Endodermal cell (in vitro differentiated cells): ENCODE results near the gene SCRT2. TPM values are rescaled to one million over a fixed set of nuclear protein-coding genes. Genes with fewer than 3 reads are reported as not detected.

Source experiments
- DNase-seq: peaks from one replicate; pipeline ENCODE4 v3.0.0-alpha.2; 2017
- H3K27ac ChIP-seq: 2 replicates; pipeline ENCODE4 v1.5.1; 2013; ENCODE audit warnings: mild to moderate bottlenecking, low read depth, low read length, moderate library complexity
- H3K27me3 ChIP-seq: 2 replicates; pipeline ENCODE4 v1.6.1; 2013; ENCODE audit warnings: mild to moderate bottlenecking, low read length, moderate library complexity; ENCODE audit not compliant: insufficient read depth, control insufficient read depth, poor library complexity, severe bottlenecking
- H3K36me3 ChIP-seq: 2 replicates; pipeline ENCODE4 v1.7.0; 2013; ENCODE audit warnings: mild to moderate bottlenecking, low read length, moderate library complexity; ENCODE audit not compliant: control insufficient read depth, insufficient read depth
- H3K4me1 ChIP-seq: one replicate; pipeline ENCODE4 v1.7.0; 2013; ENCODE audit warnings: low read length; ENCODE audit not compliant: control insufficient read depth, insufficient read depth
- H3K4me3 ChIP-seq: 2 replicates; pipeline ENCODE4 v1.5.1; 2013; ENCODE audit warnings: mild to moderate bottlenecking, low read length, moderate library complexity
- H3K9ac ChIP-seq: 2 replicates; pipeline ENCODE4 v1.6.1; 2013; ENCODE audit warnings: mild to moderate bottlenecking, low read length, moderate library complexity; ENCODE audit not compliant: poor library complexity, severe bottlenecking; ENCODE audit errors: extremely low read depth
- H3K9me3 ChIP-seq: 2 replicates; pipeline ENCODE4 v1.6.1; 2013; ENCODE audit warnings: mild to moderate bottlenecking, low read length, moderate library complexity; ENCODE audit not compliant: control insufficient read depth
- H3K27ac Mint-ChIP-seq: 2 replicates; pipeline ENCODE4 v1.8.0; 2020; ENCODE audit warnings: mixed read lengths
- H3K27me3 Mint-ChIP-seq: 2 replicates; pipeline ENCODE4 v1.8.0; 2021; ENCODE audit warnings: mild to moderate bottlenecking, mixed read lengths; ENCODE audit not compliant: insufficient read depth
- H3K36me3 Mint-ChIP-seq: 2 replicates; pipeline ENCODE4 v1.8.0; 2020; ENCODE audit warnings: low read depth, mixed read lengths
- H3K4me1 Mint-ChIP-seq: 2 replicates; pipeline ENCODE4 v1.8.0; 2020; ENCODE audit warnings: mixed read lengths
- H3K4me3 Mint-ChIP-seq: 2 replicates; pipeline ENCODE4 v1.8.0; 2020; ENCODE audit warnings: mild to moderate bottlenecking, moderate library complexity, mixed read lengths
- H3K9me3 Mint-ChIP-seq: 2 replicates; pipeline ENCODE4 v1.8.0; 2020; ENCODE audit warnings: mild to moderate bottlenecking, mixed read lengths
- WGBS, 2 experiments: methylation state at CpG; one replicate each; pipeline versions ENCODE4 v1.1.5 to v1.1.7; 2013; ENCODE audit warnings: missing lambda C conversion rate in 2 of 2, mixed read lengths in 1 of 2; ENCODE audit not compliant: insufficient coverage in 1 of 2, insufficient read length in 1 of 2; 5-methylcytosine and 5-hydroxymethylcytosine counted together
- total RNA-seq, 2 donors: library from RNA; stranded (reverse); fragmentation: NEBNext Ultra II Directional in 1 of 2; extraction: Animal tissue kit (Norgen Biotek cat#: 25700) in 1 of 2; gene quantifications; 2 replicates in 1 of 2; 3 replicates in 1 of 2; pipeline ENCODE4 v1.2.1, GENCODE V29; 2021
- TF ChIP-seq, protein P1 (sequence below): fragments of 200-600 bp; sonication (generic); conservative IDR thresholded peaks from 2 replicates; pipeline ENCODE4 v1.5.0; 2021; ENCODE audit warnings: antibody characterized with exemption, mild to moderate bottlenecking

The SCRT2 gene
- total RNA-seq, 2 donors from 2014 or later, result not detected

- Mint-ChIP-seq H3K27ac (no peak overlapping the region), H3K36me3 (no peaks in the 10 kb centered on the region)
- no peak for DNase-seq
Observed at GRCh38 chr20:722822-723644, 47.4 kb upstream of the SCRT2 start.

DNA sequence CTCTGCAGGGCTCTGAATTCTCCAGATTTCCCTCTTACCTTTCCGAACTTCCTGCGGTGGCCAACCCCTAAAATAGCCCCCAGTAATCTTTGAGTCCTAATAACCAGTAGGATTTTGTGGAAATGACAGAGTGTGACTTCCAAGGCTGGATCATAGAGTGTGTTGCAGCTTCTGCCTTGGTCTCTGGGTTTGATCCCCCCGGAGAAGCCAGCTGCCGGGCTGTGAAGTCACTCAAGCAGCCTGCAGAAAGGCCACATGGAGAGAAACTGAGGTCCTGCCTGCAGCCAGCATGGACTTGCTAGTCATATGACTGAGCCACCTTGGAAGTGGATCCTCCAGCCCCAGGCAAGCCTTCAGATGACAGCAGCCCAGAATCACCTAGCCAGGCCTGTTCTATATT is 46.3 kb upstream of the SCRT2 start:
- Histone ChIP-seq H3K4me3 (no peak overlapping the region), H3K9ac (no peak overlapping the region), H3K27me3 (peaks cover 9% of the 10 kb centered on the region), H3K36me3 (no peaks in the 10 kb centered on the region), H3K27ac (no peak overlapping the region), H3K9me3 (no peaks in the 10 kb centered on the region), H3K4me1 (no peaks in the 10 kb centered on the region)
- H3K36me3 Mint-ChIP-seq, result no peaks in the 10 kb centered on the region
- WGBS, 2 experiments, result 88 to 100% methylated on average over 4 of the region's 4 CpGs
- no peak overlapping the region for H3K4me3 Mint-ChIP-seq
- DNase-seq, result no peak
- H3K27me3 Mint-ChIP-seq, result peaks cover 61% of the 10 kb centered on the region
- no peaks in the 10 kb centered on the region for H3K9me3 Mint-ChIP-seq
- no peaks in the 10 kb centered on the region for H3K4me1 Mint-ChIP-seq
- TF ChIP-seq, protein P1, sequence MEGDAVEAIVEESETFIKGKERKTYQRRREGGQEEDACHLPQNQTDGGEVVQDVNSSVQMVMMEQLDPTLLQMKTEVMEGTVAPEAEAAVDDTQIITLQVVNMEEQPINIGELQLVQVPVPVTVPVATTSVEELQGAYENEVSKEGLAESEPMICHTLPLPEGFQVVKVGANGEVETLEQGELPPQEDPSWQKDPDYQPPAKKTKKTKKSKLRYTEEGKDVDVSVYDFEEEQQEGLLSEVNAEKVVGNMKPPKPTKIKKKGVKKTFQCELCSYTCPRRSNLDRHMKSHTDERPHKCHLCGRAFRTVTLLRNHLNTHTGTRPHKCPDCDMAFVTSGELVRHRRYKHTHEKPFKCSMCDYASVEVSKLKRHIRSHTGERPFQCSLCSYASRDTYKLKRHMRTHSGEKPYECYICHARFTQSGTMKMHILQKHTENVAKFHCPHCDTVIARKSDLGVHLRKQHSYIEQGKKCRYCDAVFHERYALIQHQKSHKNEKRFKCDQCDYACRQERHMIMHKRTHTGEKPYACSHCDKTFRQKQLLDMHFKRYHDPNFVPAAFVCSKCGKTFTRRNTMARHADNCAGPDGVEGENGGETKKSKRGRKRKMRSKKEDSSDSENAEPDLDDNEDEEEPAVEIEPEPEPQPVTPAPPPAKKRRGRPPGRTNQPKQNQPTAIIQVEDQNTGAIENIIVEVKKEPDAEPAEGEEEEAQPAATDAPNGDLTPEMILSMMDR, result no peak
- no peak overlapping the region for H3K27ac Mint-ChIP-seq

More at GRCh38 chr20:722822-723644, 47.4 kb upstream of the SCRT2 start:
- Mint-ChIP-seq H3K27me3 (peaks cover 60% of the 10 kb centered on the region), H3K4me3 (no peak overlapping the region), H3K4me1 (no peaks in the 10 kb centered on the region), H3K9me3 (no peaks in the 10 kb centered on the region)
- no peak overlapping the region for H3K9ac ChIP-seq
- peaks cover 13% of the 10 kb centered on the region for H3K27me3 ChIP-seq
- H3K4me3 ChIP-seq, result no peak overlapping the region
- no peaks in the 10 kb centered on the region for H3K4me1 ChIP-seq
- no peaks in the 10 kb centered on the region for H3K36me3 ChIP-seq
- H3K27ac ChIP-seq, result no peak overlapping the region
- 88 to 89% methylated on average over 7 to 11 of the region's 11 CpGs for WGBS, 2 experiments
- TF ChIP-seq, protein P1, result no peak
- no peaks in the 10 kb centered on the region for H3K9me3 ChIP-seq

DNA sequence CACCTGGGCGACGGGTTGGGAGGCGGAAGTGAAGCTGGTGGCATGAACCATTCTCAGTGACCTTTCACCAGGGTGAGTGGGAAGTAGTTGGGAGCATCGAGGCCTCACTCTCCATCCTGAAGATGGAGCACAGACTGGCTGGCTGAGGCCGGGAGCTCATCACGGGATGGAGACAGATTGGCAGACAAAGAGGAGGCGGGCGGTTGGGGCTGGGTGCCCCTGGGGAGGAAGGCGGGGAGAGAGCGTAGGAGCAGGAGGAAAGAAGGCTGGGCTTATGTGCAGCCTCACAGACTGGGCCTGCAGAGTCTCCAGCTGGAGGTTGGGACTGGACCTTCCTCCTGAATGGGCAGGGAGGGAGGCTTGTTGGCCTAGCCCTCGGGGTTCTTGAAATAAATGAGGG is 44.2 kb upstream of the SCRT2 start:
- Histone ChIP-seq H3K9ac (no peak overlapping the region), H3K36me3 (no peaks in the 10 kb centered on the region), H3K27ac (peak overlapping the region; percentile 78), H3K4me1 (no peaks in the 10 kb centered on the region), H3K4me3 (no peak overlapping the region), H3K27me3 (no peaks in the 10 kb centered on the region), H3K9me3 (no peaks in the 10 kb centered on the region)
- H3K27ac Mint-ChIP-seq, result no peak overlapping the region
- H3K36me3 Mint-ChIP-seq, result no peaks in the 10 kb centered on the region
- no peak for DNase-seq
- no peaks in the 10 kb centered on the region for H3K4me1 Mint-ChIP-seq
- H3K9me3 Mint-ChIP-seq, result no peaks in the 10 kb centered on the region
- peaks cover 43% of the 10 kb centered on the region for H3K27me3 Mint-ChIP-seq
- no peak overlapping the region for H3K4me3 Mint-ChIP-seq
- WGBS, 2 experiments, result 75 to 80% methylated on average over 9 to 10 of the region's 11 CpGs
- TF ChIP-seq, protein P1, result no peak
